Thyroid gland (tissue), 4 donors: ENCODE measurements around the gene RAVER2.

ENCODE experiments used
- CTCF ChIP-seq, 6 experiments: fragments of 200-600 bp in 3 of 6; fragments of 450-650 bp in 3 of 6; sonication (generic) in 3 of 6; IDR thresholded peaks; one replicate each; pipeline ENCODE4 v1.5.1; 2016 to 2019; ENCODE audit warnings: antibody characterized with exemption in 6 of 6, mild to moderate bottlenecking in 2 of 6, inconsistent platforms in 1 of 6, moderate library complexity in 1 of 6
- POLR2A ChIP-seq, 2 donors: fragments of 450-650 bp; IDR thresholded peaks; one replicate each; pipeline ENCODE4 v1.6.1; 2017; ENCODE audit warnings: antibody characterized with exemption in 2 of 2, mild to moderate bottlenecking in 2 of 2, moderate library complexity in 1 of 2

- no peak for TF ChIP-seq CTCF (IDR thresholded peaks at IDR 0.05)
- no peak for TF ChIP-seq POLR2A (IDR thresholded peaks at IDR 0.05)
Observed at GRCh38 chr1:64745986-64746940, 1.4 kb downstream of the RAVER2 start.
